Measurements from ENCODE around the gene ENOX1.

Gene ENOX1

DNA sequence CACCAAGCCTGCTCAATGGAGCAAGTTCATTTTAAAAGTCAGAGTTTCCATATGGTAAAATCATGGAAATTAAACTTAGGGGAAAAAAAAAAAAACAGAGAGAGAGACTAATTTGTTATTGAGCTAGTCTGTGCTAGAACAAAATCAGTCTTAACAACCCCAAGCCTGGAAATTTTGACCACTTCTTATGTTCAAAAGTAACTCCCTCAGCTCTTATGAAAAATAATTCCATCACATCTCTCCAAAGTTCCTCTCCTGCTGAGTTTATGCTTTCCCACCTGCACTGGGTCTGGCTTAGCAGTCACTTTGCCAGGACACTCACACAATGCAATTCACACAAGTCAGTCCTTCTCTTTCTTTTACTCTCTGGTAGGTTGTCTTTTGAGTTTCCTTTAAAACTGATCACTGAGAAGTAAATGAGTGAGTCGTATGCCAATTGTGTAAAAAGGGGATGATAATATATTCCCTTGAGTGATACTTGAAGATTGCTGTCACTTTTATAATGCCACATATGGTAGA is 92.6 kb downstream of the ENOX1 start:
- no peak overlapping the region for H3K27ac ChIP-seq
- TF ChIP-seq ZFX (IDR thresholded peaks at IDR 0.05; ENCODE audit: borderline replicate concordance): no peak
- TF ChIP-seq, protein P1, sequence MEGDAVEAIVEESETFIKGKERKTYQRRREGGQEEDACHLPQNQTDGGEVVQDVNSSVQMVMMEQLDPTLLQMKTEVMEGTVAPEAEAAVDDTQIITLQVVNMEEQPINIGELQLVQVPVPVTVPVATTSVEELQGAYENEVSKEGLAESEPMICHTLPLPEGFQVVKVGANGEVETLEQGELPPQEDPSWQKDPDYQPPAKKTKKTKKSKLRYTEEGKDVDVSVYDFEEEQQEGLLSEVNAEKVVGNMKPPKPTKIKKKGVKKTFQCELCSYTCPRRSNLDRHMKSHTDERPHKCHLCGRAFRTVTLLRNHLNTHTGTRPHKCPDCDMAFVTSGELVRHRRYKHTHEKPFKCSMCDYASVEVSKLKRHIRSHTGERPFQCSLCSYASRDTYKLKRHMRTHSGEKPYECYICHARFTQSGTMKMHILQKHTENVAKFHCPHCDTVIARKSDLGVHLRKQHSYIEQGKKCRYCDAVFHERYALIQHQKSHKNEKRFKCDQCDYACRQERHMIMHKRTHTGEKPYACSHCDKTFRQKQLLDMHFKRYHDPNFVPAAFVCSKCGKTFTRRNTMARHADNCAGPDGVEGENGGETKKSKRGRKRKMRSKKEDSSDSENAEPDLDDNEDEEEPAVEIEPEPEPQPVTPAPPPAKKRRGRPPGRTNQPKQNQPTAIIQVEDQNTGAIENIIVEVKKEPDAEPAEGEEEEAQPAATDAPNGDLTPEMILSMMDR (IDR thresholded peaks at IDR 0.05): no peak

DNA sequence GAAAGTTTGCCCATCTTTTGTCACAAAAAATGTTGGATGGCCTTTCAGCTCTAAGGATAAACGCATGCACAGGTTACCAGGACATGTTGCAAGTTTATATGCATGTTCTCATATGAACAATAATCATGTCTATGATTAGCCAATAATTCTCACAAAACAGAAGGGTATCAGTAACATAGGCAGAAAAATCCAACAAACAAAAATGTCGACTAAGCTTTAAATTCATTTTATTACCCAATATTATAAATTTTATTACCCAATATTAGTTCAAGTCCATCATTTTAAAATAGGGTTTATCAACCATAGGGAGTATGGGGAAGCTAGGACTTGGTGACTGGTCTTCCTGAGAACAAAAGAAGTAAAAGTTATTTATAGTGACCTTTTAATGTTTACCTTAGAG is 93.1 kb downstream of the ENOX1 start:
- TF ChIP-seq, protein P1 (IDR thresholded peaks at IDR 0.05): no peak
- no peak overlapping the region for H3K27ac ChIP-seq

DNA sequence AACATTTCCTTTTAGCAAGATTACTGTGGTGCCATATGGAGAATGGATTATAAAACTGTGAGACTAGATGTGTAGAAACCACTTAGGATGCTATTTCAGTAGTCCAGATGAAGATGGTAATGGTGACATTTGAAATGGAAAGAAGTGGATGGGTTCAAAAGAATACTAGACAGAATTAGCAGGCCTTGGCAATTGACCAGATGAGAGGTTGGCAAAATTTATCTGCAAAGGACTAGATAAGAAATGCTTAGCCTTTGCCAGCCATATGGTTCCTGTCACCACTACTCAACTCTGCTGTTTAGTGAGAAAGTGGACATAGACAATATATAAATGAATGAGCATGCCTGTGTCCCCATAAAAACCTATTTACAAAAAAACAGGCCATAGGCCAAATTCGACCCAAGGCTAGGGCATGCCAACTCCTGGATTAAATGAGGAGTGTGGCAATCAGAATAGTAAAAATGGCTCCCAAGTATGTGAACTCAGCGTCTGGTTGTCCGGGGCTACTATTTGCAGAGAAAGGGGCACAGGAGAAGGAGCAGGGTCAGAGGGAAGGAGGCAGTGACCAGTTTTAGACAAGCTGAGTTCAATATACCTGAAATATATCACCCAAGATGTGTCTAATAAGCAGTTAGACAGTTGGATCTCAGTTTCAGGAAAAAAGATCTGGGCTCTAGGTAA is 98.4 kb downstream of the ENOX1 start:
- no peak overlapping the region for H3K27ac ChIP-seq
- TF ChIP-seq ZFX (IDR thresholded peaks at IDR 0.05; ENCODE audit: borderline replicate concordance): no peak
- TF ChIP-seq, protein P1 (IDR thresholded peaks at IDR 0.05): no peak

DNA sequence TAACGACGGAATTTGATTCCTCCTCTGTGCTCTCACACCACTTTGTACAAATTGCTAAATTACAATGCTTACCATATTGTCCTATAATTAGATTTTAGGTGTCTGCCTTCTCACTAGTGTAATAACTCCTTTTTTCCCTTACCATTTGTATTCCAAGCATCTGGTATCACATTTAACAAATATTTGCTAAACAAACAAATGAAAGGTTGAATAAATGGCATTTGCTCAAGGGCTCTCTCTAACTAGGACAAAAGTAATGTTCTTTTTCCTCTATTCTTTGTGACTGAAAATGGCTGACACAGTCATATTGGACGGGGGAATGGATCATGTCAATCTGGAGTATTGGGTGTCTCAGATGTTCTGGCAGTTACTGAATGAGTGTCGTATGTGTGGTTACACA is 99.7 kb downstream of the ENOX1 start:
- H3K27ac ChIP-seq: peak overlapping the region; percentile 39
- TF ChIP-seq, protein P1 (IDR thresholded peaks at IDR 0.05): no peak
- TF ChIP-seq ZFX (IDR thresholded peaks at IDR 0.05; ENCODE audit: borderline replicate concordance): no peak

DNA sequence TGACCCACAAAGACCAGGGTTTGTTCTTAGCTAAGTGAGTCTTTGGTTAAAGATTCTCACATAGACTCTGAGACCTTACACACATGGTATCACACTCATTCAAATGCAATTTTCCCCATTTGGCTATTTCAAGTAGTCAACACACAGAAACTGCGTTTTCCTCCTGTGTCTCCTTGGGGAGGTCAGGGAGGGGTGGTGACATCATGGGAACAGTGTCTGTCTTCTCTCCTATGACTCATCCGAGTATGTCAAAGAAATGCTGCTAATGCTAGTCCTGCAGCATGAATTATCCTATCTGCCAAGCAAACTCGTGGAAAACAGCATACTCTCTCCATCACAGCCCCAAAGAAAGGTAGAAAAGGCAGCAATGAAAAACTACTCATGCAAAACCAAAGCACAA is 100.2 kb downstream of the ENOX1 start:
- peak overlapping the region; percentile 39 for H3K27ac ChIP-seq
- TF ChIP-seq ZFX (IDR thresholded peaks at IDR 0.05; ENCODE audit: borderline replicate concordance): no peak
- TF ChIP-seq, protein P1 (IDR thresholded peaks at IDR 0.05): no peak

DNA sequence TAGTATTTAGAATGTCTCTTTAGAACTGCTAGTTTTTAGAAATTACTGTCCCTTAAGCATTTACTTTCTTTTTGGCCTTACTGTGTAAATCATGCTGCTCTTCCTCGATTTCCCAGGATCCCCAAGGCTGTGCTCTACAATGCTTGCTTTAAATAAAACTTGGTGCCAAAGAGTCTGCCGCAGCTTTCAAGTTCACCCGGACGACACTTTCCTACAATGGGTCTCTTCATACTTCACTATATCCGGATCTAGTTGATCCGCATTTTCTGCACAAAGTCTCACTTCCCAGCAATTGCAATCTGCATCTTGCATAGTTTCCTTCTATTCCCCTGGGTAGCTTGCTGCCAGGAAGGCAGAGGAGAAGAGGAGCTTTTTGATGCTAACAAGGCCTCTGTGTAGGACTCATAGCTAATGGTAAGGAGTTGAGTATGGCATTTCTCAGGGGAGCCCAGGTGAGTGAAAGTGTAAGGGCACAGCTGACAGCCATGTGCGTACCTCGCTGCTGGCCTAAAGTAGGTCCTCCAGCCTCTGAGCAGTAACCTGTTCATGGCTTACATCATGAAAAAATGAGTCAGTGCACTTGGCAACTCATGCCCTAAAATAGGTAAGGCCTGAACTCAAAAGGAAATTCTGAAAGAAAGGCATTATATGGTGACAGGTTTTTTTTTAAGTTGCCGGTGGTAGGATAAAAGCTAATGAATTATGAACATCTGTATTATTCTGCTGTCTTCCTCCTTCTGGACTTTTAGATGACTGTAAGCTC is 101.6 kb downstream of the ENOX1 start:
- no peak overlapping the region for H3K27ac ChIP-seq
- TF ChIP-seq ZFX (IDR thresholded peaks at IDR 0.05; ENCODE audit: borderline replicate concordance): no peak
- TF ChIP-seq, protein P1 (IDR thresholded peaks at IDR 0.05): no peak

DNA sequence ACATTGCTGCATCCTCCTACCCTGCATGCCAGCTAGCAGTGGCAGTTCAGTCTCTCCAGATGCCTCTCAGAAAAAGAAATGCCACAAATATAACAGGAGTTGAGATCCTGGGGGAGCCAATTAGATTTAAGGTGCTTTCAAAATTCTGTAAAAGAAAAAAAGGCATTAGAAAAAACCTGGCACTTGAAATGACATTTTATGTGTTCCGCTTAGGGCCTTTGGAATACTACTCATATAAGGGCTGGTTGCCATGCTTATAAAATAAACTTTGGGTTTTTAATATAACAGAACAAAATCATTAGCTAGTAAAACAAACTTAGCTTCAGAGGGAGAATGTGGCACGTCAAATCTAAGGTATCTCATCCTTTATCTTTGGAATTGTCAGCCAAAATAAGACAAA is 104.1 kb downstream of the ENOX1 start:
- TF ChIP-seq, protein P1 (IDR thresholded peaks at IDR 0.05): no peak
- no peak for TF ChIP-seq ZFX (IDR thresholded peaks at IDR 0.05; ENCODE audit: borderline replicate concordance)
- peak overlapping the region; percentile 34; the same call in 1 of the 2 replicates for H3K27ac ChIP-seq
